ENCODE data around the gene TMEM50A.

The TMEM50A gene

DNA sequence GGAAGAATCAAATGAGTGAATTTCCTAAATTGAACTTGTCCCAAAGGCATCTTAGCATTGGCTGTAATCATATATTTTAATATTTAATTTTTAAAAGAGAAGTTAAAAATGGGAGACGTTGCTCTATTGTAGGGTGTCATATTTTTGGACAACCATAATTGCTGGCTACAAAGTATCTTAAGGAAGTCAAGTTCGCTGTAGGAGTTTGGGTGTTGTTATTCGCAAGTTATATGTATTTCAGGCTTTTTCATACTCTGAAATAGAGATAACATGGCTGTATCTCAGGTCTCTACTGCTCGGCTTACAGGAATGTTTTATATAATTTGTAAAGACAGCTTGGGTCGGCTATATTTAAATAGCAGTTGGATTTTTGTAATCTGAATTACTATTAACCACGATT is 852 bp downstream of the TMEM50A start:
- no peaks in the 10 kb centered on the region for H3K9me3 ChIP-seq (ENCODE audit: control insufficient read depth, low read depth, low read length)
- H3K9ac ChIP-seq (ENCODE audit: low read length) = peak overlapping the region; percentile 90
- H3K27ac ChIP-seq (ENCODE audit: low read length) = no peak overlapping the region
- H3K36me3 ChIP-seq (ENCODE audit: control insufficient read depth, low read depth, low read length) = peaks cover 10% of the 10 kb centered on the region
- H3K4me3 ChIP-seq (ENCODE audit: low read length) = peak overlapping the region; percentile 93
- H3K27me3 ChIP-seq (ENCODE audit: control insufficient read depth, insufficient read depth, low read length) = no peaks in the 10 kb centered on the region
- peaks cover 6% of the 10 kb centered on the region for H3K4me1 ChIP-seq (ENCODE audit: control insufficient read depth, low read depth, low read length)

DNA sequence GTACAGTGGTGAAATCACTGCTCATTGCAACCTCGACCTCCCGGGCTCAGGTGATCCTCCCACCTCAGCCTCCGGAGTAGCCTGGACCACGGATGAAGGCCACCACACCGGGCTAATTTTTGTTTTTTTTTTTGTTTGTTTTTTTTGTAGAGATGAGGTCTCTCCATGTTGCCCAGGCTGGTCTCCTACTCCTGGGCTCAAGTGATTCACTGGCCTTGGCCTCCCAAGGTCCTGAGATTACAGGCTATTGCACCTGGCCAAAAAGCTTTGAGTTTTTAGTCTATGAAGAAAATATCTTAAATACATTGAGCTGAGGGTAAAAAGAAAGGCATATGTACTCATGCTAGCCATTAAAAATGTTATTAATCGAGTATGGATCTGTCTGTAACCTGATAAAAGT is 3.6 kb downstream of the TMEM50A start:
- Histone ChIP-seq H3K36me3 (ENCODE audit: control insufficient read depth, low read depth, low read length) (peaks cover 14% of the 10 kb centered on the region), H3K27me3 (ENCODE audit: control insufficient read depth, insufficient read depth, low read length) (no peaks in the 10 kb centered on the region), H3K4me1 (ENCODE audit: control insufficient read depth, low read depth, low read length) (peaks cover 6% of the 10 kb centered on the region), H3K9ac (ENCODE audit: low read length) (no peak overlapping the region), H3K4me3 (ENCODE audit: low read length) (no peak overlapping the region), H3K9me3 (ENCODE audit: control insufficient read depth, low read depth, low read length) (no peaks in the 10 kb centered on the region), H3K27ac (ENCODE audit: low read length) (no peak overlapping the region)

GRCh38 chr1:25342846-25343245 is 4.7 kb downstream of the TMEM50A start:
- Histone ChIP-seq H3K4me1 (ENCODE audit: control insufficient read depth, low read depth, low read length) (peaks cover 6% of the 10 kb centered on the region), H3K27ac (ENCODE audit: low read length) (no peak overlapping the region), H3K36me3 (ENCODE audit: control insufficient read depth, low read depth, low read length) (peaks cover 21% of the 10 kb centered on the region)

GRCh38 chr1:25343872-25344271 is 5.7 kb downstream of the TMEM50A start:
- peaks cover 23% of the 10 kb centered on the region for H3K36me3 ChIP-seq (ENCODE audit: control insufficient read depth, low read depth, low read length)

More at GRCh38 chr1:25342846-25343245, 4.7 kb downstream of the TMEM50A start:
- H3K9ac ChIP-seq (ENCODE audit: low read length) = no peak overlapping the region
- no peaks in the 10 kb centered on the region for H3K27me3 ChIP-seq (ENCODE audit: control insufficient read depth, insufficient read depth, low read length)
- H3K9me3 ChIP-seq (ENCODE audit: control insufficient read depth, low read depth, low read length) = no peaks in the 10 kb centered on the region
- H3K4me3 ChIP-seq (ENCODE audit: low read length) = no peak overlapping the region

DNA sequence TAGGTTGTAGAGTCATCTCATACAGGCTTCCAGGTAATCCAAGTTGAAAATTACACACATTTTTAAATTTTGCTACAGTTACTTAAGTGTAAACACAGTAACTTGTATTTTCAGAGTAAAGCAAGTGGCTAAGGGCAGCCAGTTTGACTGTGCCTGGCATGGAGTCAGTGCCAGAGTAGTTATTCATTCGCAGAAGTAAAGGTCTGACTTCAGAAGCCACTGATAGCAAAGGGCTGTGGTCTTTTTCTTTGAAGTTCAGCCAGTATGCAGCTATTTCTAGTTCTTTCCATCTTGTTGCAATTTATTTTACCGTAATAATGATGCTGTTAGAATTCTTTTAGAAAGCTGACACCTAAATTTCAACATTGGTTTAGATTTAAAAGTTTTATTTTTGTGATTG is 9.4 kb downstream of the TMEM50A start:
- no peaks in the 10 kb centered on the region for H3K4me1 ChIP-seq (ENCODE audit: control insufficient read depth, low read depth, low read length)
- H3K27ac ChIP-seq (ENCODE audit: low read length) = no peak overlapping the region
- no peaks in the 10 kb centered on the region for H3K9me3 ChIP-seq (ENCODE audit: control insufficient read depth, low read depth, low read length)
- H3K9ac ChIP-seq (ENCODE audit: low read length) = no peak overlapping the region
- peaks cover 29% of the 10 kb centered on the region for H3K36me3 ChIP-seq (ENCODE audit: control insufficient read depth, low read depth, low read length)
- no peaks in the 10 kb centered on the region for H3K27me3 ChIP-seq (ENCODE audit: control insufficient read depth, insufficient read depth, low read length)
- no peak overlapping the region for H3K4me3 ChIP-seq (ENCODE audit: low read length)

More at GRCh38 chr1:25343872-25344271, 5.7 kb downstream of the TMEM50A start:
- H3K4me3 ChIP-seq (ENCODE audit: low read length) = no peak overlapping the region
- no peak overlapping the region for H3K27ac ChIP-seq (ENCODE audit: low read length)
- peaks cover 6% of the 10 kb centered on the region for H3K4me1 ChIP-seq (ENCODE audit: control insufficient read depth, low read depth, low read length)
- H3K9ac ChIP-seq (ENCODE audit: low read length) = no peak overlapping the region
- H3K9me3 ChIP-seq (ENCODE audit: control insufficient read depth, low read depth, low read length) = no peaks in the 10 kb centered on the region
- no peaks in the 10 kb centered on the region for H3K27me3 ChIP-seq (ENCODE audit: control insufficient read depth, insufficient read depth, low read length)

DNA sequence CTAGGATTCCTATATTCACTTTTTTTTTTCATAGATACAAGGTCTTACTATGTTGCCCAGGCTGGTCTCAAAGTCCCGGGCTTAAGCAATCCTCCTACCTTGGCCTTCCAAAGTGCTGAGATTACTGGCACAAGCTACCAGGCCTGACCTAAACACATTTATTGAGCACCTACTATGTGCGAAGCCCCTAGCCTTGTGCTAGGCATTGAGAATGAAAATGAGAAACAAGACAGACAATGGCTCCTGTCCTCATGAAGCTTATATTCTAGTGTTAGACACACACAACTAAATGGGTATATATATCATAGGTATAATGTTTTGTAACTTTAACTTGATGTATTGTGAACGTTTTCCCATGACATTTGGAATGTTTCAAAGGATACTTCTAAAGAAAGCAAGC is 11.5 kb downstream of the TMEM50A start:
- Histone ChIP-seq H3K27ac (ENCODE audit: low read length) (no peak overlapping the region), H3K9me3 (ENCODE audit: control insufficient read depth, low read depth, low read length) (no peaks in the 10 kb centered on the region), H3K36me3 (ENCODE audit: control insufficient read depth, low read depth, low read length) (peaks cover 29% of the 10 kb centered on the region), H3K9ac (ENCODE audit: low read length) (no peak overlapping the region), H3K27me3 (ENCODE audit: control insufficient read depth, insufficient read depth, low read length) (no peaks in the 10 kb centered on the region), H3K4me3 (ENCODE audit: low read length) (no peak overlapping the region), H3K4me1 (ENCODE audit: control insufficient read depth, low read depth, low read length) (no peaks in the 10 kb centered on the region)

GRCh38 chr1:25355841-25356395 is 17.8 kb downstream of the TMEM50A start:
- Histone ChIP-seq H3K9ac (ENCODE audit: low read length) (no peak overlapping the region), H3K27me3 (ENCODE audit: control insufficient read depth, insufficient read depth, low read length) (no peaks in the 10 kb centered on the region), H3K4me3 (ENCODE audit: low read length) (no peak overlapping the region), H3K36me3 (ENCODE audit: control insufficient read depth, low read depth, low read length) (peaks cover 46% of the 10 kb centered on the region), H3K27ac (ENCODE audit: low read length) (no peak overlapping the region), H3K9me3 (ENCODE audit: control insufficient read depth, low read depth, low read length) (no peaks in the 10 kb centered on the region), H3K4me1 (ENCODE audit: control insufficient read depth, low read depth, low read length) (no peaks in the 10 kb centered on the region)

DNA sequence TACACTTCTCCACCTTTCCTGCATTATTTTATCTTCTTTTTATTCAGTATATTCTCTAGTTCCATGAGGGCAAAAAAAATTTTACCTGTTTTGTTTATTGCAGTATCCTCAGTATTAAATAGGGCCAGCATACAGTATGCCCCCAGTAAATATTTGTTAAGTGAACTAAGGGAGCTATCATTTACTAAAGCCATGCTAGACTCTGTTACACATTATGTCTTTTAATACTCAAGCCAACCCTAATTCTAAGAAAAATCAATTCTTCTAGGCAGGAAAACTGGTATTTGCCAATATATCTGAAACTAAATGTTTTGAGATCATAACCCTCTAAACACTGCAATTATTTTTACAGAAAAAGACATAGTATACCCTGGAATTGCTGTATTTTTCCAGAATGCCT is 18.3 kb downstream of the TMEM50A start:
- H3K27ac ChIP-seq (ENCODE audit: low read length) = no peak overlapping the region
- peaks cover 47% of the 10 kb centered on the region for H3K36me3 ChIP-seq (ENCODE audit: control insufficient read depth, low read depth, low read length)

DNA sequence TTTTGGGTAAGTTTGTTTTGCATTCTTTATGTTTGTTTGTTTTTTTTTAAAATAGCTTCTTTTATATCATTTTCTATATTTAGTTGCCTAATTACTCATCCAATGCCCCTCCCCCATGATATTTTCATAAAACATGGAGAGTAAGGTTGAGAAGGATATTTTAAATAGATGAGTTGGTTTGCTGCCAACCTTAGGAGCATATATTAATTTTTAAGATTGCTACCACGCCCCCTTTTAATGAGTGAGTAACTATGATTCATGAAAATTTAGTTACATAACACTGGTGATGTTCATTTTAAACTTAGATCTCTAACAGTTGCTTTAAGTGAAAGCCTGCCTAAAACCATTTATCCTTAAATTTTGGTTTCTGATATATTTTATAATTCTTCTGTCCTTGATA is 18.7 kb downstream of the TMEM50A start:
- Histone ChIP-seq H3K27ac (ENCODE audit: low read length) (no peak overlapping the region), H3K36me3 (ENCODE audit: control insufficient read depth, low read depth, low read length) (peaks cover 47% of the 10 kb centered on the region), H3K9ac (ENCODE audit: low read length) (no peak overlapping the region), H3K9me3 (ENCODE audit: control insufficient read depth, low read depth, low read length) (no peaks in the 10 kb centered on the region), H3K4me3 (ENCODE audit: low read length) (no peak overlapping the region), H3K4me1 (ENCODE audit: control insufficient read depth, low read depth, low read length) (no peaks in the 10 kb centered on the region), H3K27me3 (ENCODE audit: control insufficient read depth, insufficient read depth, low read length) (no peaks in the 10 kb centered on the region)

More for the DNA sequence above, 18.3 kb downstream of the TMEM50A start:
- H3K9ac ChIP-seq (ENCODE audit: low read length) = no peak overlapping the region
- H3K9me3 ChIP-seq (ENCODE audit: control insufficient read depth, low read depth, low read length) = no peaks in the 10 kb centered on the region
- H3K4me3 ChIP-seq (ENCODE audit: low read length) = no peak overlapping the region
- no peaks in the 10 kb centered on the region for H3K4me1 ChIP-seq (ENCODE audit: control insufficient read depth, low read depth, low read length)
- H3K27me3 ChIP-seq (ENCODE audit: control insufficient read depth, insufficient read depth, low read length) = no peaks in the 10 kb centered on the region

GRCh38 chr1:25360596-25361581 is 22.8 kb downstream of the TMEM50A start:
- no peaks in the 10 kb centered on the region for H3K4me1 ChIP-seq (ENCODE audit: control insufficient read depth, low read depth, low read length)
- H3K36me3 ChIP-seq (ENCODE audit: control insufficient read depth, low read depth, low read length) = peaks cover 34% of the 10 kb centered on the region
- H3K9ac ChIP-seq (ENCODE audit: low read length) = no peak overlapping the region
- H3K9me3 ChIP-seq (ENCODE audit: control insufficient read depth, low read depth, low read length) = no peaks in the 10 kb centered on the region
- no peak overlapping the region for H3K27ac ChIP-seq (ENCODE audit: low read length)
- H3K4me3 ChIP-seq (ENCODE audit: low read length) = no peak overlapping the region
- H3K27me3 ChIP-seq (ENCODE audit: control insufficient read depth, insufficient read depth, low read length) = no peaks in the 10 kb centered on the region

DNA sequence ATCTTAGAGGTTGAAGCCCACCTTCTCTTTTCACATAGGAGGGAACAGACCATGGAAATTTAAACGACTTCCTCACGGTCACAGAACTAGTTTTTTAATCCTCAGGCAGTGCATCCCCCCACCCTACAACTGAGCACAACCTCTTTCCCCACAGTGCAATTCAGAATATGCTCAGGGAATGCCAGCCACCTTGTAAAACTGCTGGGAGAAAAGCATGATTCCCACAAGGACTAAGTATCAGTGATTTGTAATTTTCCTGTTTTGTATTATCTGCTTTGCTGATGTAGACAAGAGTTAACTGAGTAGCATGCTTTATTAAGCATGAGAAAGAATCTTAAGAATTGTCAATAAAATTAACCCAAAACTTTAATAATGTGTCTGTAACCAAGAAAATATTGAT is 23.8 kb downstream of the TMEM50A start:
- Histone ChIP-seq H3K27ac (ENCODE audit: low read length) (no peak overlapping the region), H3K27me3 (ENCODE audit: control insufficient read depth, insufficient read depth, low read length) (no peaks in the 10 kb centered on the region), H3K4me3 (ENCODE audit: low read length) (no peak overlapping the region), H3K9ac (ENCODE audit: low read length) (no peak overlapping the region), H3K36me3 (ENCODE audit: control insufficient read depth, low read depth, low read length) (peaks cover 24% of the 10 kb centered on the region), H3K9me3 (ENCODE audit: control insufficient read depth, low read depth, low read length) (no peaks in the 10 kb centered on the region), H3K4me1 (ENCODE audit: control insufficient read depth, low read depth, low read length) (no peaks in the 10 kb centered on the region)
